GM06990 (cell line): ENCODE results near the gene KCNS3.

Source experiments
- DNase-seq: peaks from one replicate; pipeline ENCODE4 v3.0.0-alpha.2; 2011; ENCODE audit not compliant: insufficient read length; ENCODE audit errors: extremely low read depth
- H3K27me3 ChIP-seq: replicated peaks from 2 replicates; pipeline ENCODE4 v1.6.0; 2011; ENCODE audit warnings: low read length; ENCODE audit not compliant: control insufficient read depth, insufficient read depth
- H3K36me3 ChIP-seq: 2 replicates; pipeline ENCODE4 v1.5.1; 2011; ENCODE audit warnings: low read length; ENCODE audit not compliant: control insufficient read depth, insufficient read depth
- H3K4me3 ChIP-seq: replicated peaks from 2 replicates; pipeline ENCODE4 v1.5.1; 2011; ENCODE audit warnings: low read depth, mild to moderate bottlenecking, control low read depth, low read length
- TF ChIP-seq, protein P1 (sequence below): IDR thresholded peaks from 2 replicates; pipeline ENCODE4 v1.5.1; 2011; ENCODE audit warnings: low read length, control low read depth, mild to moderate bottlenecking, inconsistent platforms; ENCODE audit not compliant: insufficient read depth, poor library complexity, severe bottlenecking

The KCNS3 gene

DNA sequence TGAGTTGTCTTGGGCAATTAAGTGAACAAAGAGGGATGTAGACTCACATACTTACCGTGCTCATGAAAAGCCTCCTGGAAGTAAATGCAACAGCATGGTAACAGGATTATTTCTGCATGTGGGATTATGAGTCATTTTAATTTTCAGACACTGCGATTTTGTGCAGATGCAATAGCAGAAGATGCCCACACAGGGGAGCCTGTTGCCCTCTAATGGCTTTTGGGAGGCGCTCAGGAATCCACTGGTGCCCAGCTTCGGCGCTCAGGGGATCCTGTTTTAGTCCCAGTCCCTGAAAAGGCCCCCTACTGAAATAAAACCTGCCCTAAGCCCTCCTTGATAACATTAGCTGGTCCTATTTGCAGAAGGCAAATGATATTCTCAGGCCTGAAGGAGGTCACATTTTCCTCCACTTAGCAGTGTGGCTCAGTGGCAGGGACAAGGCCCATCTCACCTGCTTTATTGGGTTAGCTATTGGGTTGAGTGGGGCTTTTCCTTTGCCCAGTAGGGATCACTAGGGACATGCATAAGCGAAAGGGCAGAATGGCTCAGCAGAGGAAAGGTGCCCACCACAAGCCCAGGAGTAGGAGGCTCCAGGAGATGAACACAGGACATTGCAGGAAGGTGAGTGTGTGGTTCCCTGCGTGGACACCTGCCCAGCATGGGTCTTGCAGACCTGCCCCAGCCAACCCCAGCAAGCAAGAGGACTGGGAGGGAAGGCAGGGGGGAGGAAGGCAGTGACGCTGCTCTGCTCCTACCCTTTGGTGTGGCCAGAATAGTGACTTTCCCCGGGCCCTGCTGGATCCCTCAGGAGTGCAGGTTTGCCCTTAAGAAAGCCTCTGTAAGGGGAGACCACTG, 26.5 kb upstream of the KCNS3 start:
- TF ChIP-seq, protein P1, sequence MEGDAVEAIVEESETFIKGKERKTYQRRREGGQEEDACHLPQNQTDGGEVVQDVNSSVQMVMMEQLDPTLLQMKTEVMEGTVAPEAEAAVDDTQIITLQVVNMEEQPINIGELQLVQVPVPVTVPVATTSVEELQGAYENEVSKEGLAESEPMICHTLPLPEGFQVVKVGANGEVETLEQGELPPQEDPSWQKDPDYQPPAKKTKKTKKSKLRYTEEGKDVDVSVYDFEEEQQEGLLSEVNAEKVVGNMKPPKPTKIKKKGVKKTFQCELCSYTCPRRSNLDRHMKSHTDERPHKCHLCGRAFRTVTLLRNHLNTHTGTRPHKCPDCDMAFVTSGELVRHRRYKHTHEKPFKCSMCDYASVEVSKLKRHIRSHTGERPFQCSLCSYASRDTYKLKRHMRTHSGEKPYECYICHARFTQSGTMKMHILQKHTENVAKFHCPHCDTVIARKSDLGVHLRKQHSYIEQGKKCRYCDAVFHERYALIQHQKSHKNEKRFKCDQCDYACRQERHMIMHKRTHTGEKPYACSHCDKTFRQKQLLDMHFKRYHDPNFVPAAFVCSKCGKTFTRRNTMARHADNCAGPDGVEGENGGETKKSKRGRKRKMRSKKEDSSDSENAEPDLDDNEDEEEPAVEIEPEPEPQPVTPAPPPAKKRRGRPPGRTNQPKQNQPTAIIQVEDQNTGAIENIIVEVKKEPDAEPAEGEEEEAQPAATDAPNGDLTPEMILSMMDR = peak; percentile 92
- Histone ChIP-seq H3K36me3 (no peaks in the 10 kb centered on the region), H3K4me3 (no peak overlapping the region), H3K27me3 (no peaks in the 10 kb centered on the region)
- peak; percentile 9 for DNase-seq

DNA sequence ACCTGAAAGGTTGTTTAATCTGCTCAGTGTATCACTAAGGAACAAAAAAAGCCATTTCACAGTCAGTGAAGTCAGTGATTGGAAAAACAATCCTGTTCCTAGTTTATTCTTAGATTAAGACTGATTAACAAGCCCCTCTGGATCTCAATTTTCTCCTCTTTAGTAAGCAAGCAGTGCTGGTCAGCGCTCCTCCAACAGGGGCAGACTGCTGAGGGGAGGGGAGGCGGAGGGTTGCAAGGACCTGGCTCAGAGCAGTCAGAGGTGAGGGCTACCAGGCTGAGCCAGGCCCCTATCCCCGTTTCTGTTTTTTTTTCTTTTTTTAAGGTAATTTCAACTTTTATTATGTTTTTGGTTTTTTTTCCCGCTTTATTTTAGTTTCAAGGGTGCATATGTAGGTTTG, 24.7 kb upstream of the KCNS3 start:
- H3K36me3 ChIP-seq = no peaks in the 10 kb centered on the region
- no peak overlapping the region for H3K4me3 ChIP-seq
- DNase-seq = no peak
- TF ChIP-seq, protein P1 = no peak
- H3K27me3 ChIP-seq = no peaks in the 10 kb centered on the region; the same call in 1 of the 2 replicates

DNA sequence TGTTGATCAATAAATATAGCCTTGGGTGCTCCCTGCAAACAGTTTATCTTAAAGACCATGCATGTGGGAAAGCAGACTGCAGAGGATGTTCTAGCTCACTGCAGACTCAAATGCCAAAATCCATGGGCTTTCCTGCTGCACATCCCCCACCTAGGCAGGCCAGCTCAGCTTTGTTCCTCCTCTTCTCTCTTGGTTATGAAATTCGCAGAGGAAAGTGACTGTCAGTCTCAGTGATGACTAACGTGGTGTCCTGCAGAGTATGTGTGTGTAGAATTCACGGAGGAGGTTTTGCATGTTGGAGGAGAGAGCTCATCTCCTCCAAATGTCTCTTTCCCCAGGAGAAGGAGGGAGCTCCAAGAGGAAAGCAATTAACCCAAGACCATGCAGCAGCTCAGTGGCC, 21.4 kb upstream of the KCNS3 start:
- Histone ChIP-seq H3K4me3 (no peak overlapping the region), H3K27me3 (no peaks in the 10 kb centered on the region; the same call in 1 of the 2 replicates), H3K36me3 (no peaks in the 10 kb centered on the region)
- TF ChIP-seq, protein P1 = no peak
- DNase-seq = no peak

DNA sequence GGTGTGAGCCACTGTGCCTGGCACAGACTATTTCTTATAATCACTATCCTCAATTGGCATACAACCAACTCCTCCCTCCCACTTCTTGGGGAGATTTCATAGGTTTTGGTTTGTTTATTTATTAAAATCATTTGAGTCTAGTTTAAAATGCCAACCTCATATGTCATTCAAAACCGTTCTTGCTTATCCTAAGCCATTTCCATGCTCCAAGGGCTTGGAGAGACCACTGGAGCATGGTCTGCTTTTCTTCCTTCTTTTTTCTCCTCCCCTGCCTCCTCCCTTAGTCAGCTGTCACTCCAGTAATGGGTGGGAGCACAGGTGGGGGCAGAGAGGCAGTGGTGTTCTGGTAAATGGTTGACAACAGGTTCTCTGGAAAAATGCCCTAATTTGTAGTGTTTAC, 20.4 kb upstream of the KCNS3 start:
- Histone ChIP-seq H3K4me3 (no peak overlapping the region), H3K27me3 (no peaks in the 10 kb centered on the region; the same call in 1 of the 2 replicates), H3K36me3 (no peaks in the 10 kb centered on the region)
- DNase-seq = no peak
- TF ChIP-seq, protein P1 = no peak

DNA sequence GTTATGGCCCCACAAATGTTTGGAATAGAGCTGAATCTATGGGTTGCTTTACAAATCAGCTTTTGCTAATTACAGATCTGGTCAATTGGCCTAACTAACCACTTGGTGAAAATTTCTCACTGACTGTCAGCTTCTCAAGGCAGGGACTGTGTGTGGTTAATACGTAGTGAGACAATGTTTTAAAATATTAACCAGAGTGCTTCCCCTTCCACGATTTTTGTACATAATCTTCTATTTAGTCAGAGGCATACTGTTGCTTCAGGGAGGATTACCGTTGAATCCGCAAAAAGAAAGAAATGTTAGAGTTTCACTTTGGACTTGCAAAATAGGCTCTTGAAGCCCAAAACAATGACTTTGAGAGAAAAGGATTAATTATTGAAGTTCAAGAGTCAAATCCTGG, 14.9 kb upstream of the KCNS3 start:
- Histone ChIP-seq H3K27me3 (no peaks in the 10 kb centered on the region), H3K36me3 (no peaks in the 10 kb centered on the region), H3K4me3 (no peak overlapping the region)
- no peak for DNase-seq
- TF ChIP-seq, protein P1 = no peak
